Astrocyte (in vitro differentiated cells and primary cell): ENCODE data around the gene LAMB2. TPM values are rescaled to one million over a fixed set of nuclear protein-coding genes. Genes with fewer than 3 reads are reported as not detected.
A peak's percentile ranks its signal among the peaks of the same experiment; 100 is the strongest.

Experiments used
- DNase-seq: peaks from one replicate; pipeline ENCODE4 v3.0.0-alpha.2; 2010; ENCODE audit warnings: low read depth
- FAIRE-seq: peaks from 2 replicates; lab custom pipeline; 2011; peaks lifted over from hg19 to GRCh38; lab: Jason Lieb, UNC
- H2AFZ ChIP-seq: 2 replicates; pipeline ENCODE4 v1.6.0; 2012; ENCODE audit warnings: low read depth, low read length, inconsistent platforms
- H3K27ac ChIP-seq: 2 replicates; pipeline ENCODE4 v1.5.1; 2011; ENCODE audit warnings: low read depth, low read length, inconsistent platforms
- H3K27me3 ChIP-seq: 2 replicates; pipeline ENCODE4 v1.6.0; 2011; ENCODE audit warnings: low read length, inconsistent platforms; ENCODE audit not compliant: insufficient read depth
- H3K36me3 ChIP-seq: 2 replicates; pipeline ENCODE4 v1.5.1; 2011; ENCODE audit warnings: low read length, inconsistent platforms; ENCODE audit not compliant: insufficient read depth
- H3K4me1 ChIP-seq: 2 replicates; pipeline ENCODE4 v1.5.1; 2011; ENCODE audit warnings: low read length, inconsistent platforms; ENCODE audit not compliant: insufficient read depth
- H3K4me2 ChIP-seq: 2 replicates; pipeline ENCODE4 v1.6.0; 2012; ENCODE audit warnings: low read length, inconsistent platforms
- H3K4me3 ChIP-seq: 2 replicates; pipeline ENCODE4 v1.5.1; 2011; ENCODE audit warnings: low read depth, mild to moderate bottlenecking, low read length, inconsistent platforms; ENCODE audit not compliant: insufficient read depth
- H3K79me2 ChIP-seq: 2 replicates; pipeline ENCODE4 v1.6.0; 2012; ENCODE audit warnings: mild to moderate bottlenecking, low read length, inconsistent platforms; ENCODE audit not compliant: insufficient read depth
- H3K9ac ChIP-seq: 2 replicates; pipeline ENCODE4 v1.6.0; 2012; ENCODE audit warnings: mild to moderate bottlenecking, low read length, inconsistent platforms
- H3K9me3 ChIP-seq: 2 replicates; pipeline ENCODE4 v1.5.1; 2012; ENCODE audit warnings: low read depth, mild to moderate bottlenecking, low read length, inconsistent platforms; ENCODE audit not compliant: insufficient read depth
- H4K20me1 ChIP-seq: 2 replicates; pipeline ENCODE4 v1.6.0; 2012; ENCODE audit warnings: low read length, inconsistent platforms; ENCODE audit not compliant: insufficient read depth
- H3K27ac Mint-ChIP-seq: one replicate; pipeline ENCODE4 v1.8.0; 2021; ENCODE audit warnings: mild to moderate bottlenecking, mixed read lengths; ENCODE audit not compliant: unreplicated experiment
- H3K27me3 Mint-ChIP-seq: one replicate; pipeline ENCODE4 v1.8.0; 2021; ENCODE audit warnings: low read depth, mixed read lengths; ENCODE audit not compliant: unreplicated experiment
- H3K36me3 Mint-ChIP-seq: one replicate; pipeline ENCODE4 v1.8.0; 2021; ENCODE audit warnings: low read depth, mixed read lengths; ENCODE audit not compliant: unreplicated experiment
- H3K4me1 Mint-ChIP-seq: one replicate; pipeline ENCODE4 v1.8.0; 2021; ENCODE audit warnings: low read depth, mixed read lengths; ENCODE audit not compliant: unreplicated experiment
- H3K4me3 Mint-ChIP-seq: one replicate; pipeline ENCODE4 v1.8.0; 2021; ENCODE audit warnings: mild to moderate bottlenecking, moderate library complexity, mixed read lengths; ENCODE audit not compliant: unreplicated experiment
- H3K9me3 Mint-ChIP-seq: one replicate; pipeline ENCODE4 v1.8.0; 2021; ENCODE audit warnings: mild to moderate bottlenecking, mixed read lengths; ENCODE audit not compliant: unreplicated experiment
- EZH2 ChIP-seq: IDR thresholded peaks from 2 replicates; pipeline ENCODE4 v1.6.1; 2012; ENCODE audit warnings: mild to moderate bottlenecking, low read length, inconsistent platforms; ENCODE audit not compliant: insufficient read depth
- total RNA-seq: library from RNA; stranded (reverse); gene quantifications from 2 replicates; pipeline ENCODE4 v1.2.1, GENCODE V29; 2021
- TF ChIP-seq, protein P1 (sequence below): IDR thresholded peaks from 2 replicates; pipeline ENCODE4 v1.5.1; 2011; ENCODE audit warnings: low read depth, mild to moderate bottlenecking, inconsistent platforms, low read length, moderate library complexity; ENCODE audit not compliant: insufficient read depth

Gene LAMB2
- total RNA-seq, 1 donor from 2014 or later, result 344 TPM

DNA sequence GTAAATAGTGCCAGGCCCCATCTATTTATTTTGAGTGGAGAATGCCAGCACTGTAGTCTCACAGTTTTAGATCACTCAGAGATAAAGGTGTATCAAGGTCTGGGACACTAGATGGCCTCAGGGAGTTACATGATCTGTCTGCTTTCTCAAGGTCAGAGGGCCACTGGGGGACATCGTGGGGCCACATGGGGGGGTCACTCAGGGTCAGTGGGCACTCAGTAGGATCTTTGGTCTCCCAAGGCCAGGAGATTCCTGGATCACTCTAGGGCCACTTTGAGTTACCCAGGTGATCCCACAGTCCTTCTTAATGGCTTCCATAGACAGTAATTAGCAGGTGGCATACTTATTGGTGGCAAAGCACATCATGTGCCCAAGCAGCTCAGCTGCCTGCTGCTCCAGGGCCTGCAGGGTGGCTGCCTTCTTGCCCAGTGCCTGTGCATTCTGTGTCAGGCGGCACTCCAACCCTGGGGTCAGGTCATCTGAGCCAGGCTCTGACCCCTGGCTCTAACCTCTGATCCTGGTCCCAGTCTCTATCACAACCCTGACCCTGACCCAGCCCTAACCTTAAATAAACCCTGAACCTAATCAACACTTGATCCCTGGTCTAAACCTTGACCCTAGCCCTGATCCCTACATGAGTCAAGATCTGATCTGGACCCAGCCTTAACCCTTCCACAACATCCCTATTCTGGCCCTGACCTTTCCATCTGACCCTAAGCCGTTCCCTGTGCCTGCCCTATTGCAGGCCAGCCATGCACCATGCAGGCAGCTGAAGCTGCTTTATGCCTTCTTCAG is 1.8 kb upstream of the LAMB2 start:
- peak overlapping the region; percentile 99 for H3K4me2 ChIP-seq
- FAIRE-seq, result no peak
- H3K4me1 Mint-ChIP-seq, result peaks cover 10% of the 10 kb centered on the region

DNA sequence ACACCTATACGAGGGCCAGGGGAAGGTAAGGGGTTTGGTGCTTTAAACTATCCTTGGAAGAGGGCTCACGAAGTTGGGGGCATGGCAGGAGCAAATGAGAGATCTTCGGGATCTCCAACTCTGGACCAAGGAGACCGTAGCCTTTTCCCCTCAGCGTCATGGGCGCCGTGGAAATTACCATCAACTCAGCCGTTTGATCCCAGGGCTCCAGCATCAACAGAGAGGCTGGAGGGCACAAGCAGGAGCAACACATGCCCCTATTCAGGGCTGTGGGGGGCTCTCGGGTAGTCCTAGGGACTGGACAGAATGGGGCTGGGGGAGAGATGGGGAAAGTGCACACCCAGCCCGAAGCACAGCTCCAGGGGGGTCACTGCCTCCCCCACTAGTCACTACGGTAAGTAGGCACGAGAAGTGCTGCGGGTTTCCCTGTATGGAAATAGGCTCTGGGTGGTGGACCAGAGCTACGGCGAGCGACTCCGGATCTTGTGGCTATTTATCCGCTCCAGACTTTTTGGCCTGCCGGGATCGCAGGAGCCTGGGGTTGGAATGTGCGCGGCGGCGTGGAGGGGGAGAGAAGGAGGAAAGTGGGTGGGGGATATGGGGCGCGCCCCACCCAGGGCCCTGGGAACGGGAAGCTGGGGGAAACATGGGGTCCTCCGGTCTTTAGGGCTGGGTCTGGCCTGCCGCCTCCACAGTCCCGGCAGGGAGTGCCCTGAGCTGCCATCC is 539 bp upstream of the LAMB2 start:
- Mint-ChIP-seq H3K4me3 (peak overlapping the region; percentile 90), H3K27ac (peak overlapping the region; percentile 83), H3K9me3 (no peaks in the 10 kb centered on the region), H3K4me1 (peaks cover 10% of the 10 kb centered on the region), H3K27me3 (no peaks in the 10 kb centered on the region), H3K36me3 (peaks cover 13% of the 10 kb centered on the region)
- DNase-seq (peak; percentile 90), FAIRE-seq (no peak)
- Histone ChIP-seq H2AFZ (peak overlapping the region; percentile 95), H3K9ac (peak overlapping the region; percentile 97), H3K4me1 (peaks cover 22% of the 10 kb centered on the region), H4K20me1 (peaks cover 37% of the 10 kb centered on the region), H3K36me3 (peaks cover 7% of the 10 kb centered on the region), H3K27me3 (no peaks in the 10 kb centered on the region), H3K4me2 (peak overlapping the region; percentile 99), H3K9me3 (no peaks in the 10 kb centered on the region), H3K79me2 (peaks cover 45% of the 10 kb centered on the region), H3K27ac (peak overlapping the region; percentile 81), H3K4me3 (peak overlapping the region; percentile 97)
- TF ChIP-seq EZH2, result no peak
- TF ChIP-seq, protein P1, sequence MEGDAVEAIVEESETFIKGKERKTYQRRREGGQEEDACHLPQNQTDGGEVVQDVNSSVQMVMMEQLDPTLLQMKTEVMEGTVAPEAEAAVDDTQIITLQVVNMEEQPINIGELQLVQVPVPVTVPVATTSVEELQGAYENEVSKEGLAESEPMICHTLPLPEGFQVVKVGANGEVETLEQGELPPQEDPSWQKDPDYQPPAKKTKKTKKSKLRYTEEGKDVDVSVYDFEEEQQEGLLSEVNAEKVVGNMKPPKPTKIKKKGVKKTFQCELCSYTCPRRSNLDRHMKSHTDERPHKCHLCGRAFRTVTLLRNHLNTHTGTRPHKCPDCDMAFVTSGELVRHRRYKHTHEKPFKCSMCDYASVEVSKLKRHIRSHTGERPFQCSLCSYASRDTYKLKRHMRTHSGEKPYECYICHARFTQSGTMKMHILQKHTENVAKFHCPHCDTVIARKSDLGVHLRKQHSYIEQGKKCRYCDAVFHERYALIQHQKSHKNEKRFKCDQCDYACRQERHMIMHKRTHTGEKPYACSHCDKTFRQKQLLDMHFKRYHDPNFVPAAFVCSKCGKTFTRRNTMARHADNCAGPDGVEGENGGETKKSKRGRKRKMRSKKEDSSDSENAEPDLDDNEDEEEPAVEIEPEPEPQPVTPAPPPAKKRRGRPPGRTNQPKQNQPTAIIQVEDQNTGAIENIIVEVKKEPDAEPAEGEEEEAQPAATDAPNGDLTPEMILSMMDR, result no peak

More for the DNA sequence above, 1.8 kb upstream of the LAMB2 start:
- no peak overlapping the region for H3K9ac ChIP-seq
- no peak for DNase-seq
- H3K9me3 ChIP-seq, result no peaks in the 10 kb centered on the region
- H3K79me2 ChIP-seq, result peaks cover 32% of the 10 kb centered on the region
- no peaks in the 10 kb centered on the region for H3K27me3 ChIP-seq
- H3K4me3 ChIP-seq, result no peak overlapping the region
- TF ChIP-seq, protein P1, result no peak
- TF ChIP-seq EZH2, result no peak
- Mint-ChIP-seq H3K9me3 (no peaks in the 10 kb centered on the region), H3K27me3 (no peaks in the 10 kb centered on the region), H3K36me3 (peaks cover 4% of the 10 kb centered on the region), H3K27ac (no peak overlapping the region), H3K4me3 (peak overlapping the region; percentile 50)
- H3K27ac ChIP-seq, result no peak overlapping the region
- peaks cover 22% of the 10 kb centered on the region for H3K4me1 ChIP-seq
- H2AFZ ChIP-seq, result no peak overlapping the region
- H3K36me3 ChIP-seq, result peaks cover 7% of the 10 kb centered on the region
- peaks cover 25% of the 10 kb centered on the region for H4K20me1 ChIP-seq
